ENCODE results near the gene APBB2.

GRCh38 chr4:40949358-40950100, 264.8 kb downstream of the APBB2 start:
- TF ChIP-seq ZNF274 (IDR thresholded peaks at IDR 0.05; ENCODE audit: low read depth, low read length) (no peak), SUZ12 (IDR thresholded peaks at IDR 0.05; ENCODE audit: extremely low read depth, insufficient read depth, insufficient read length) (no peak), YY1 (IDR thresholded peaks at IDR 0.05; ENCODE audit: insufficient read depth, insufficient read length) (no peak)
